RWPE1 (cell line): ENCODE measurements around the gene FAM180A.

Source experiments
- CTCF ChIA-PET: fragments of 350-600 bp; sonication (Branson Sonifier 250); formaldehyde crosslinking; extraction: SDS; loops from one replicate; lab custom pipeline; 2021; lab: Yijun Ruan, JAX
- POLR2A ChIA-PET: fragments of 400-600 bp; formaldehyde crosslinking; extraction: SDS; loops from one replicate; lab custom pipeline; 2020; ENCODE audit warnings: antibody characterized with exemption; ENCODE audit not compliant: low non-redundant PET; lab: Yijun Ruan, JAX
- DNase-seq: peaks from one replicate; pipeline ENCODE4 v3.0.0; 2012; ENCODE audit warnings: low spot score
- H3K27ac ChIP-seq: fragments of 450-650 bp; 2 replicates; pipeline ENCODE4 v1.5.1; 2017
- TF ChIP-seq, protein P1 (sequence below): fragments of 450-650 bp; conservative IDR thresholded peaks from 2 replicates; pipeline ENCODE4 v1.5.1; 2017; ENCODE audit warnings: low read depth, mild to moderate bottlenecking

FAM180A gene

GRCh38 chr7:135685306-135686084 is 63.1 kb downstream of the FAM180A start:
- POLR2A ChIA-PET, result no interaction called here
- CTCF ChIA-PET, result no interaction called here
- TF ChIP-seq, protein P1, sequence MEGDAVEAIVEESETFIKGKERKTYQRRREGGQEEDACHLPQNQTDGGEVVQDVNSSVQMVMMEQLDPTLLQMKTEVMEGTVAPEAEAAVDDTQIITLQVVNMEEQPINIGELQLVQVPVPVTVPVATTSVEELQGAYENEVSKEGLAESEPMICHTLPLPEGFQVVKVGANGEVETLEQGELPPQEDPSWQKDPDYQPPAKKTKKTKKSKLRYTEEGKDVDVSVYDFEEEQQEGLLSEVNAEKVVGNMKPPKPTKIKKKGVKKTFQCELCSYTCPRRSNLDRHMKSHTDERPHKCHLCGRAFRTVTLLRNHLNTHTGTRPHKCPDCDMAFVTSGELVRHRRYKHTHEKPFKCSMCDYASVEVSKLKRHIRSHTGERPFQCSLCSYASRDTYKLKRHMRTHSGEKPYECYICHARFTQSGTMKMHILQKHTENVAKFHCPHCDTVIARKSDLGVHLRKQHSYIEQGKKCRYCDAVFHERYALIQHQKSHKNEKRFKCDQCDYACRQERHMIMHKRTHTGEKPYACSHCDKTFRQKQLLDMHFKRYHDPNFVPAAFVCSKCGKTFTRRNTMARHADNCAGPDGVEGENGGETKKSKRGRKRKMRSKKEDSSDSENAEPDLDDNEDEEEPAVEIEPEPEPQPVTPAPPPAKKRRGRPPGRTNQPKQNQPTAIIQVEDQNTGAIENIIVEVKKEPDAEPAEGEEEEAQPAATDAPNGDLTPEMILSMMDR, result no peak
- peak overlapping the region; percentile 38; the same call in 1 of the 2 replicates for H3K27ac ChIP-seq
- DNase-seq, result no peak

DNA sequence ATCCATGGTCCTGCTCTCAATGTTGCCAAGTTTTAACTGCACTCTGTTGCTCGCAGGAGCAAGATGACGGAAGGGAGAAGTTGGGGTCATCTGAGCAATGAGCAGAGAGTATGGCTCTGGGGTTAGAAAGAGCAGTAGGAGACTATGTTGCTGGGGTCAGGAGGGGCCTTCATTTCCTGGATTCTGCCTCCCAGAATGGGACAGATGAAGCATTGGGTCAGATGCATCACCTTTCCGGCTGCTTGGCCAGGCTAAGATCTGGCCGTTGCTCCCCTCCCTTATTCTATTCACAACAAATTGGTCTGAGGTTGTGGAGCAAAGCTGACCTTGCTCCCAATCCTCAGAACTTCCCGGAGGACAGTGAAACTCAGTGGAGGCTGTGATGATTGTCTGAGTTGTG is 63.9 kb downstream of the FAM180A start:
- H3K27ac ChIP-seq, result no peak overlapping the region; the same call in 1 of the 2 replicates
- POLR2A ChIA-PET, result no interaction called here
- TF ChIP-seq, protein P1, result no peak
- CTCF ChIA-PET, result no interaction called here
- no peak for DNase-seq

DNA sequence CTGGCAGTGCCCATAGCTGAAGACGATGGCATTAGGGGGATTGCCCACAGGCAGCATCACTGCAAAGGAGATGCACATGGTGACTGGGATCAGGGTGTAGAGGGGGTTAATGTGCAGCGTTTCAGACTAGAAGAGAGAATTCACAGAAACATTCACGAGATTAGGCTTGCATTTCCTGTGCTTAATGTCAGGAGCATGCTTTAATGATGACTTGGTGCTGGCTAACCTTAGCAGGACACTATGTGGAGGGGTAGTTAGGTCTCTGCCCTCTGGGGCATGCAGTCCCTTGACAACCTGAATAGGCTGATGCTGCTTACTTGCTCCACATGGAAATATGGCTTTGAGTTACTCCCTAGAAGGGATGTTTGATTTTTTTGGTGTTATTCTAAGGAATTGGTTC is 64.5 kb downstream of the FAM180A start:
- ChIA-PET POLR2A (no interaction called here), CTCF (no interaction called here)
- H3K27ac ChIP-seq, result peak overlapping the region; percentile 81
- TF ChIP-seq, protein P1, result no peak
- no peak for DNase-seq

GRCh38 chr7:135683609-135684008 is 65.0 kb downstream of the FAM180A start:
- TF ChIP-seq, protein P1, result no peak
- CTCF ChIA-PET, result no interaction called here
- POLR2A ChIA-PET, result no interaction called here
- DNase-seq, result no peak
- peak overlapping the region; percentile 81 for H3K27ac ChIP-seq

DNA sequence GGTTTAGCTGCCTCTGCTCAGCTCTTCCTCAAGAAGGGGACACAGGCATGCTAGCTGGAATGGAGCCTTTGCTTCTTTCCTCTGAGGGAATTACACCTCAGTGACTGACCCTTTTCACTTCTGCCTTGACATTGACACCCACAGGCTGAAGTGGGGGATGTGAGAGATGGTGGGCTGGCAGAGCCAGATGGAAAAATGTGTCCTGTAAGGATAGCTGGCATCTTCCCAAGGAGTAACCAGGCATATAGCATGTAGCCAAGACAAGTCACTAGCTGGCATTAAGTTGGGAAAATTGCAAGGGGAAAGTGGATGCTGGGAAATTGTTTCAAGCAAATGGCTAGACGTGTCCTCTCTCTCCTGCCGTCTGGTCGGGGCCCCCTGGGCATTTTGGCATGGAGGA is 66.4 kb downstream of the FAM180A start:
- H3K27ac ChIP-seq, result peak overlapping the region; percentile 81
- CTCF ChIA-PET, result no interaction called here
- POLR2A ChIA-PET, result interaction anchor here (0.6 kb wide), 1 partner anchor 62 kb away, joined by 4 read pairs; no protein-coding TSS in a partner anchor
- TF ChIP-seq, protein P1, result no peak
- no peak for DNase-seq

DNA sequence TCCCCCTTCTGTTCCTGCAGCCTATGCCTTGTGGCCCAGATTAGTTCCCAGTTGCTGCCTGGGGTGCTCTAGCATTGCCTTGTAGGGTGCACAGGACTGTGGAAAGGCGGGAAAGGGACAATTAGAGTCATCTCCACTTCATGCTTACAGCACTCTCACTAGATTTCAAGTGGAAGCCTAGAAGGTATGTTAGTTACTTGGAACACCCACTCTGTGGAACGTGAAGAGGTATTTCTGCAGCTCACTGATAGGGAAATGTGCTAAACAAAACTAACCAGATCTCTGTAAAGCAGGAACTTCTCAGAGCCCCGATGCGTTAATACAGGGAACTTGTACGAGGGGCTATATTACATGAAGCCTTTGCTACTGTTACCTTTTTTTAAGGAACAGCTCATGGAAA is 66.9 kb downstream of the FAM180A start:
- POLR2A ChIA-PET, result interaction anchor here (0.6 kb wide), 1 partner anchor 63 kb away, joined by 4 read pairs; no protein-coding TSS in a partner anchor
- TF ChIP-seq, protein P1, result no peak
- DNase-seq, result no peak
- CTCF ChIA-PET, result no interaction called here
- H3K27ac ChIP-seq, result peak overlapping the region; percentile 81
